CD4-positive, alpha-beta T cell (primary cell): ENCODE data around the gene NUP37. TPM values are rescaled to one million over a fixed set of nuclear protein-coding genes. Genes with fewer than 3 reads are reported as not detected.

Experiments used
- ATAC-seq: fragments of 200-7000 bp; cut with Tn5 transposase; one replicate; pipeline ENCODE4 v1.10.0; 2022; ENCODE audit warnings: mild to moderate bottlenecking; ENCODE audit not compliant: poor library complexity
- CTCF ChIA-PET: fragments of 350-600 bp; sonication (Branson Sonifier 250); formaldehyde crosslinking; loops from one replicate; lab custom pipeline; 2021; ENCODE audit warnings: antibody characterized with exemption, inconsistent platforms; lab: Charles Lee
- POLR2A ChIA-PET: fragments of 350-600 bp; sonication (Branson Sonifier 250); formaldehyde crosslinking; loops from one replicate; lab custom pipeline; 2021; ENCODE audit warnings: antibody characterized with exemption, inconsistent platforms; lab: Charles Lee
- DNase-seq, 14 experiments: peaks; one replicate each; pipeline ENCODE4 v3.0.0-alpha.2; 2013 to 2020; ENCODE audit warnings: mixed read lengths in 2 of 14
- H3K27ac ChIP-seq, 2 donors: one replicate each; pipeline versions ENCODE4 v1.5.1 to v1.7.0; 2013; ENCODE audit warnings: low read length in 2 of 2, low read depth in 1 of 2, mild to moderate bottlenecking in 1 of 2
- H3K27me3 ChIP-seq, 2 experiments: 1 replicate in 1 of 2; 2 replicates in 1 of 2; pipeline versions ENCODE4 v1.6.1 to v1.7.0; 2013; ENCODE audit warnings: low read length in 2 of 2, control low read depth in 1 of 2, mild to moderate bottlenecking in 1 of 2, moderate library complexity in 1 of 2; ENCODE audit not compliant: insufficient read depth in 2 of 2, control insufficient read depth in 1 of 2
- H3K36me3 ChIP-seq: one replicate; pipeline ENCODE4 v1.6.1; 2013; ENCODE audit warnings: low read length, control low read depth; ENCODE audit not compliant: insufficient read depth
- H3K4me1 ChIP-seq: one replicate; pipeline ENCODE4 v1.6.1; 2013; ENCODE audit warnings: low read length, control low read depth; ENCODE audit not compliant: insufficient read depth
- H3K4me3 ChIP-seq: one replicate; pipeline ENCODE4 v1.5.1; 2013; ENCODE audit warnings: mild to moderate bottlenecking, low read length, moderate library complexity
- H3K9me3 ChIP-seq, 2 experiments: 1 replicate in 1 of 2; 2 replicates in 1 of 2; pipeline versions ENCODE4 v1.6.1 to v1.7.0; 2013; ENCODE audit warnings: low read length in 2 of 2, mild to moderate bottlenecking in 2 of 2, control low read depth in 1 of 2, moderate library complexity in 1 of 2; ENCODE audit not compliant: control insufficient read depth in 1 of 2, insufficient read depth in 1 of 2
- H3K27ac Mint-ChIP-seq: one replicate; pipeline ENCODE4 v1.8.0; 2020; ENCODE audit warnings: mixed read lengths
- H3K27me3 Mint-ChIP-seq: one replicate; pipeline ENCODE4 v1.8.0; 2021; ENCODE audit warnings: mixed read lengths
- H3K36me3 Mint-ChIP-seq: one replicate; pipeline ENCODE4 v1.8.0; 2021; ENCODE audit warnings: low read depth, mixed read lengths
- H3K4me1 Mint-ChIP-seq: one replicate; pipeline ENCODE4 v1.8.0; 2021; ENCODE audit warnings: low read depth, mixed read lengths
- H3K4me3 Mint-ChIP-seq: one replicate; pipeline ENCODE4 v1.8.0; 2020; ENCODE audit warnings: mild to moderate bottlenecking, mixed read lengths
- H3K9me3 Mint-ChIP-seq: one replicate; pipeline ENCODE4 v1.8.0; 2020; ENCODE audit warnings: mixed read lengths
- intact Hi-C, 2 experiments: fragments of 100-400 bp; cut with DNase I in 1 of 2; cut with micrococcal nuclease in 1 of 2; formaldehyde crosslinking; loops; one replicate each; pipeline versions ENCODE4 v1.15.1 to v1.9.0; 2023 to 2025; cut with DNase I, micrococcal nuclease
- total RNA-seq, 174 experiments: library from RNA in 2 of 174; stranded (reverse) in 2 of 174; gene quantifications; one replicate each; pipeline ENCODE4 v1.2.3 and lab custom pipeline; 2021 to 2026
- TF ChIP-seq, protein P1 (sequence below): fragments of 200-600 bp; IDR thresholded peaks from one replicate; pipeline ENCODE4 v1.8.0; 2022; ENCODE audit warnings: antibody characterized with exemption, mild to moderate bottlenecking

NUP37 gene
- total RNA-seq, 2 experiments from 2014 or later = 9.4 to 9.6 TPM

GRCh38 chr12:102118874-102119273 is 1.0 kb downstream of the NUP37 start:
- no peak overlapping the region for H3K27ac ChIP-seq
- ChIA-PET CTCF (no interaction called here), POLR2A (interaction anchor here (1.8 kb wide), 1 partner anchor 57 kb away, joined by 10 read pairs; the partner anchor contains the start of gene WASHC3)
- DNase-seq (no peak), ATAC-seq (no peak)
- Mint-ChIP-seq H3K9me3 (no peaks in the 10 kb centered on the region), H3K27me3 (no peaks in the 10 kb centered on the region), H3K27ac (peak overlapping the region; percentile 92), H3K4me3 (peak overlapping the region; percentile 93), H3K4me1 (peaks cover 42% of the 10 kb centered on the region), H3K36me3 (peaks cover 46% of the 10 kb centered on the region)
- peaks cover 13% of the 10 kb centered on the region for H3K36me3 ChIP-seq
- TF ChIP-seq, protein P1, sequence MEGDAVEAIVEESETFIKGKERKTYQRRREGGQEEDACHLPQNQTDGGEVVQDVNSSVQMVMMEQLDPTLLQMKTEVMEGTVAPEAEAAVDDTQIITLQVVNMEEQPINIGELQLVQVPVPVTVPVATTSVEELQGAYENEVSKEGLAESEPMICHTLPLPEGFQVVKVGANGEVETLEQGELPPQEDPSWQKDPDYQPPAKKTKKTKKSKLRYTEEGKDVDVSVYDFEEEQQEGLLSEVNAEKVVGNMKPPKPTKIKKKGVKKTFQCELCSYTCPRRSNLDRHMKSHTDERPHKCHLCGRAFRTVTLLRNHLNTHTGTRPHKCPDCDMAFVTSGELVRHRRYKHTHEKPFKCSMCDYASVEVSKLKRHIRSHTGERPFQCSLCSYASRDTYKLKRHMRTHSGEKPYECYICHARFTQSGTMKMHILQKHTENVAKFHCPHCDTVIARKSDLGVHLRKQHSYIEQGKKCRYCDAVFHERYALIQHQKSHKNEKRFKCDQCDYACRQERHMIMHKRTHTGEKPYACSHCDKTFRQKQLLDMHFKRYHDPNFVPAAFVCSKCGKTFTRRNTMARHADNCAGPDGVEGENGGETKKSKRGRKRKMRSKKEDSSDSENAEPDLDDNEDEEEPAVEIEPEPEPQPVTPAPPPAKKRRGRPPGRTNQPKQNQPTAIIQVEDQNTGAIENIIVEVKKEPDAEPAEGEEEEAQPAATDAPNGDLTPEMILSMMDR = no peak
- H3K4me3 ChIP-seq = peak overlapping the region; percentile 86
- peaks cover 17% of the 10 kb centered on the region for H3K4me1 ChIP-seq
- H3K27me3 ChIP-seq = no peaks in the 10 kb centered on the region
- no peaks in the 10 kb centered on the region for H3K9me3 ChIP-seq
- intact Hi-C loops = loop anchor here (1.0 to 10.0 kb wide), 3 partner anchors 37 to 344 kb away; no protein-coding TSS in a partner anchor

DNA sequence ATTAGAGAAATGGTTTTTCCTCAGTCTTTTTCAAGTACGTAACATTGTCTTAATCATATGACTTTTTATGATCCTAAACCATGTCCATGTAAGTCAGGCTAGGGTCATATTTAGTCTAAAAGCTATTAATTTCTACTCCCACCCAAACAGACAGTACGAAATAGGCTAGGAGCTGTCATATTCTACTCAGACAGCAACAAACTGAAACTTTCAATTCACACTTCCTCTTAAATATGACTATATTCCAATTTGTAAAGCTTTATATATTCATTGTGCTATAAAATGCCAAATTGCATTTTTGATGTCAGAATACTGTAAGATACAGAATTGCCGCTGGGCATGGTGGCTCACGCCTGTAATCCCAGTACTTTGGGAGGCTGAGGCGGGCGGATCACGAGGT is 3.5 kb downstream of the NUP37 start:
- TF ChIP-seq, protein P1 = no peak
- ATAC-seq (no peak), DNase-seq (no peak)
- Mint-ChIP-seq H3K9me3 (no peaks in the 10 kb centered on the region), H3K4me1 (peaks cover 48% of the 10 kb centered on the region), H3K4me3 (no peak overlapping the region), H3K36me3 (peaks cover 58% of the 10 kb centered on the region), H3K27ac (no peak overlapping the region), H3K27me3 (no peaks in the 10 kb centered on the region)
- Histone ChIP-seq H3K36me3 (peaks cover 15% of the 10 kb centered on the region), H3K27ac (no peak overlapping the region), H3K4me1 (peaks cover 17% of the 10 kb centered on the region), H3K27me3 (no peaks in the 10 kb centered on the region), H3K4me3 (no peak overlapping the region), H3K9me3 (no peaks in the 10 kb centered on the region)
- POLR2A ChIA-PET = no interaction called here
- intact Hi-C loops = loop anchor here (5.0 to 10.0 kb wide), 2 partner anchors 34 to 342 kb away; no protein-coding TSS in a partner anchor
- CTCF ChIA-PET = no interaction called here

DNA sequence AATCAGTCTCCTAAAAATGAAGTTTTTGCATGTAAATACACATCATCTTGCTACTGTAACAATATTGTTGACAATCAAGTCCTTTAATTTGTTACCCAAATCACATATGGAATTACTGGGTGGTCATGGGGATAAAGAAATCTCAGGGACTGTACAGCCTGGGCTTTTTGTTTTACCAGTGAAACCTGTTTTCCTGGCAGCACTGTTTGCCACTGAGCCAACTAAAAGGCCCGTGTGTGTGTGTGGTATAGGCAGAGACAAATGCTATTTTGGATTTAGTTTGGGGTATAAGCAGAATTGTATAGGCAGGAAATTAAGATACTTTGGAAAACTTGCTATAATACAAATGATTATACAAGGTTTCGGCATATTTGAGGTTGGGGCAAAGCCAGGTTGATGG is 5.7 kb downstream of the NUP37 start:
- Histone ChIP-seq H3K4me1 (peaks cover 5% of the 10 kb centered on the region), H3K27me3 (no peaks in the 10 kb centered on the region), H3K9me3 (no peaks in the 10 kb centered on the region), H3K36me3 (peaks cover 33% of the 10 kb centered on the region), H3K4me3 (no peak overlapping the region), H3K27ac (no peak overlapping the region)
- no peak overlapping the region for H3K27ac Mint-ChIP-seq
- intact Hi-C loops = loop anchor here in 1 of 2 experiments (10.0 kb wide), 1 partner anchor 339 kb away; no protein-coding TSS in a partner anchor
- H3K9me3 Mint-ChIP-seq = no peaks in the 10 kb centered on the region
- ChIA-PET CTCF (no interaction called here), POLR2A (no interaction called here)
- no peak for DNase-seq
- TF ChIP-seq, protein P1 = no peak
- no peak for ATAC-seq
- peaks cover 34% of the 10 kb centered on the region for H3K4me1 Mint-ChIP-seq
- H3K4me3 Mint-ChIP-seq = no peak overlapping the region
- H3K27me3 Mint-ChIP-seq = no peaks in the 10 kb centered on the region
- peaks cover 69% of the 10 kb centered on the region for H3K36me3 Mint-ChIP-seq
